H1 (cell line): Measurements from ENCODE around the gene EML4. TPM values are rescaled to one million over a fixed set of nuclear protein-coding genes. Genes with fewer than 3 reads are reported as not detected.

Experiments used
- CEBPB ChIP-seq: IDR thresholded peaks from 2 replicates; pipeline ENCODE4 v1.6.1; 2012; ENCODE audit warnings: low read depth, low read length
- EGR1 ChIP-seq: IDR thresholded peaks from 2 replicates; pipeline ENCODE4 v1.6.1; 2011; ENCODE audit warnings: low read depth, low read length, borderline replicate concordance
- EZH2 ChIP-seq: fragments of 200-600 bp; sonication (generic); IDR thresholded peaks from 2 replicates; pipeline ENCODE4 v1.7.1; 2012; ENCODE audit warnings: low read depth, mild to moderate bottlenecking, moderate library complexity, low read length, inconsistent platforms; ENCODE audit not compliant: severe bottlenecking
- polyA plus RNA-seq, 7 experiments: library from polyadenylated mRNA; depleted of rRNA in 3 of 7; stranded (reverse) in 5 of 7; unstranded in 2 of 7; fragments of >200 nt in 5 of 7; fragments of 200-250 nt in 2 of 7; gene quantifications; 1 replicate in 5 of 7; 2 replicates in 1 of 7; 4 replicates in 1 of 7; pipeline versions ENCODE4 v1.2.1 to v1.2.3, GENCODE V29; 2011 to 2013; ENCODE audit warnings: missing spikeins in 2 of 7, mixed read lengths in 2 of 7
- total RNA-seq: library from RNA; stranded (reverse); fragmentation: NEBNext Ultra II Directional; extraction: Animal tissue kit (Norgen Biotek cat#: 25700); gene quantifications from 2 replicates; pipeline ENCODE4 v1.2.1, GENCODE V29; 2021
- TF ChIP-seq, protein P1 (sequence below): fragments of 300-600 bp; sonication (generic); IDR thresholded peaks from 2 replicates; pipeline ENCODE4 v1.7.1; 2012; ENCODE audit warnings: low read length, moderate library complexity, mild to moderate bottlenecking, inconsistent platforms; ENCODE audit not compliant: insufficient replicate concordance

Gene EML4
- total and polyA plus RNA-seq, 2 of the 8 experiments (the other 6 are each of a cell fraction or from before 2014, with no cell fraction given), result 50.1 to 104 TPM

- TF ChIP-seq, protein P1, sequence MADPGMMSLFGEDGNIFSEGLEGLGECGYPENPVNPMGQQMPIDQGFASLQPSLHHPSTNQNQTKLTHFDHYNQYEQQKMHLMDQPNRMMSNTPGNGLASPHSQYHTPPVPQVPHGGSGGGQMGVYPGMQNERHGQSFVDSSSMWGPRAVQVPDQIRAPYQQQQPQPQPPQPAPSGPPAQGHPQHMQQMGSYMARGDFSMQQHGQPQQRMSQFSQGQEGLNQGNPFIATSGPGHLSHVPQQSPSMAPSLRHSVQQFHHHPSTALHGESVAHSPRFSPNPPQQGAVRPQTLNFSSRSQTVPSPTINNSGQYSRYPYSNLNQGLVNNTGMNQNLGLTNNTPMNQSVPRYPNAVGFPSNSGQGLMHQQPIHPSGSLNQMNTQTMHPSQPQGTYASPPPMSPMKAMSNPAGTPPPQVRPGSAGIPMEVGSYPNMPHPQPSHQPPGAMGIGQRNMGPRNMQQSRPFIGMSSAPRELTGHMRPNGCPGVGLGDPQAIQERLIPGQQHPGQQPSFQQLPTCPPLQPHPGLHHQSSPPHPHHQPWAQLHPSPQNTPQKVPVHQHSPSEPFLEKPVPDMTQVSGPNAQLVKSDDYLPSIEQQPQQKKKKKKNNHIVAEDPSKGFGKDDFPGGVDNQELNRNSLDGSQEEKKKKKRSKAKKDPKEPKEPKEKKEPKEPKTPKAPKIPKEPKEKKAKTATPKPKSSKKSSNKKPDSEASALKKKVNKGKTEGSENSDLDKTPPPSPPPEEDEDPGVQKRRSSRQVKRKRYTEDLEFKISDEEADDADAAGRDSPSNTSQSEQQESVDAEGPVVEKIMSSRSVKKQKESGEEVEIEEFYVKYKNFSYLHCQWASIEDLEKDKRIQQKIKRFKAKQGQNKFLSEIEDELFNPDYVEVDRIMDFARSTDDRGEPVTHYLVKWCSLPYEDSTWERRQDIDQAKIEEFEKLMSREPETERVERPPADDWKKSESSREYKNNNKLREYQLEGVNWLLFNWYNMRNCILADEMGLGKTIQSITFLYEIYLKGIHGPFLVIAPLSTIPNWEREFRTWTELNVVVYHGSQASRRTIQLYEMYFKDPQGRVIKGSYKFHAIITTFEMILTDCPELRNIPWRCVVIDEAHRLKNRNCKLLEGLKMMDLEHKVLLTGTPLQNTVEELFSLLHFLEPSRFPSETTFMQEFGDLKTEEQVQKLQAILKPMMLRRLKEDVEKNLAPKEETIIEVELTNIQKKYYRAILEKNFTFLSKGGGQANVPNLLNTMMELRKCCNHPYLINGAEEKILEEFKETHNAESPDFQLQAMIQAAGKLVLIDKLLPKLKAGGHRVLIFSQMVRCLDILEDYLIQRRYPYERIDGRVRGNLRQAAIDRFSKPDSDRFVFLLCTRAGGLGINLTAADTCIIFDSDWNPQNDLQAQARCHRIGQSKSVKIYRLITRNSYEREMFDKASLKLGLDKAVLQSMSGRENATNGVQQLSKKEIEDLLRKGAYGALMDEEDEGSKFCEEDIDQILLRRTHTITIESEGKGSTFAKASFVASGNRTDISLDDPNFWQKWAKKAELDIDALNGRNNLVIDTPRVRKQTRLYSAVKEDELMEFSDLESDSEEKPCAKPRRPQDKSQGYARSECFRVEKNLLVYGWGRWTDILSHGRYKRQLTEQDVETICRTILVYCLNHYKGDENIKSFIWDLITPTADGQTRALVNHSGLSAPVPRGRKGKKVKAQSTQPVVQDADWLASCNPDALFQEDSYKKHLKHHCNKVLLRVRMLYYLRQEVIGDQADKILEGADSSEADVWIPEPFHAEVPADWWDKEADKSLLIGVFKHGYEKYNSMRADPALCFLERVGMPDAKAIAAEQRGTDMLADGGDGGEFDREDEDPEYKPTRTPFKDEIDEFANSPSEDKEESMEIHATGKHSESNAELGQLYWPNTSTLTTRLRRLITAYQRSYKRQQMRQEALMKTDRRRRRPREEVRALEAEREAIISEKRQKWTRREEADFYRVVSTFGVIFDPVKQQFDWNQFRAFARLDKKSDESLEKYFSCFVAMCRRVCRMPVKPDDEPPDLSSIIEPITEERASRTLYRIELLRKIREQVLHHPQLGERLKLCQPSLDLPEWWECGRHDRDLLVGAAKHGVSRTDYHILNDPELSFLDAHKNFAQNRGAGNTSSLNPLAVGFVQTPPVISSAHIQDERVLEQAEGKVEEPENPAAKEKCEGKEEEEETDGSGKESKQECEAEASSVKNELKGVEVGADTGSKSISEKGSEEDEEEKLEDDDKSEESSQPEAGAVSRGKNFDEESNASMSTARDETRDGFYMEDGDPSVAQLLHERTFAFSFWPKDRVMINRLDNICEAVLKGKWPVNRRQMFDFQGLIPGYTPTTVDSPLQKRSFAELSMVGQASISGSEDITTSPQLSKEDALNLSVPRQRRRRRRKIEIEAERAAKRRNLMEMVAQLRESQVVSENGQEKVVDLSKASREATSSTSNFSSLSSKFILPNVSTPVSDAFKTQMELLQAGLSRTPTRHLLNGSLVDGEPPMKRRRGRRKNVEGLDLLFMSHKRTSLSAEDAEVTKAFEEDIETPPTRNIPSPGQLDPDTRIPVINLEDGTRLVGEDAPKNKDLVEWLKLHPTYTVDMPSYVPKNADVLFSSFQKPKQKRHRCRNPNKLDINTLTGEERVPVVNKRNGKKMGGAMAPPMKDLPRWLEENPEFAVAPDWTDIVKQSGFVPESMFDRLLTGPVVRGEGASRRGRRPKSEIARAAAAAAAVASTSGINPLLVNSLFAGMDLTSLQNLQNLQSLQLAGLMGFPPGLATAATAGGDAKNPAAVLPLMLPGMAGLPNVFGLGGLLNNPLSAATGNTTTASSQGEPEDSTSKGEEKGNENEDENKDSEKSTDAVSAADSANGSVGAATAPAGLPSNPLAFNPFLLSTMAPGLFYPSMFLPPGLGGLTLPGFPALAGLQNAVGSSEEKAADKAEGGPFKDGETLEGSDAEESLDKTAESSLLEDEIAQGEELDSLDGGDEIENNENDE, result no peak
- TF ChIP-seq EGR1 (no peak), CEBPB (no peak), EZH2 (no peak)
- TF ChIP-seq, all 59 proteins: peak for 0
Observed at GRCh38 chr2:42176992-42177738, 8.0 kb downstream of the EML4 start (continued).
